H9 (cell line): ENCODE results near the gene NYAP2. TPM values are rescaled to one million over a fixed set of nuclear protein-coding genes. Genes with fewer than 3 reads are reported as not detected.

Experiments
- DNase-seq: peaks from one replicate; pipeline ENCODE4 v3.0.0-alpha.2; 2017
- H2AFZ ChIP-seq: one replicate; pipeline ENCODE4 v1.6.1; 2013; ENCODE audit warnings: mild to moderate bottlenecking, low read length, control low read depth, moderate library complexity
- H2AK5ac ChIP-seq: 2 replicates; pipeline ENCODE4 v1.6.1; 2013; ENCODE audit warnings: low read length, control low read depth, mixed read lengths; ENCODE audit not compliant: insufficient read length
- H2BK120ac ChIP-seq: one replicate; pipeline ENCODE4 v1.6.1; 2013; ENCODE audit warnings: low read depth, mild to moderate bottlenecking, low read length, control low read depth, inconsistent platforms; ENCODE audit not compliant: poor library complexity, severe bottlenecking
- H2BK12ac ChIP-seq: 2 replicates; pipeline ENCODE4 v1.6.1; 2013; ENCODE audit warnings: low read length, control low read depth, mixed read lengths, low read depth; ENCODE audit not compliant: insufficient read length
- H2BK15ac ChIP-seq: 2 replicates; pipeline ENCODE4 v1.6.1; 2013; ENCODE audit warnings: low read depth, low read length, control low read depth
- H2BK20ac ChIP-seq: one replicate; pipeline ENCODE4 v1.6.1; 2013; ENCODE audit warnings: low read depth, mild to moderate bottlenecking, low read length, control low read depth, inconsistent platforms; ENCODE audit not compliant: poor library complexity, severe bottlenecking
- H2BK5ac ChIP-seq: 2 replicates; pipeline ENCODE4 v1.6.1; 2013; ENCODE audit warnings: low read length, control low read depth, mixed read lengths; ENCODE audit not compliant: insufficient read length
- H3K14ac ChIP-seq: 2 replicates; pipeline ENCODE4 v1.6.1; 2013; ENCODE audit warnings: low read length, control low read depth; ENCODE audit not compliant: insufficient read depth
- H3K18ac ChIP-seq: 2 replicates; pipeline ENCODE4 v1.6.1; 2013; ENCODE audit warnings: low read depth, mild to moderate bottlenecking, mixed read lengths, low read length, control low read depth; ENCODE audit not compliant: insufficient read length
- H3K23ac ChIP-seq: 2 replicates; pipeline ENCODE4 v1.6.1; 2013; ENCODE audit warnings: low read length, control low read depth, mixed read lengths, low read depth; ENCODE audit not compliant: insufficient read length
- H3K23me2 ChIP-seq: 2 replicates; pipeline ENCODE4 v1.6.1; 2013; ENCODE audit warnings: low read depth, mild to moderate bottlenecking, mixed read lengths, low read length, control low read depth; ENCODE audit not compliant: insufficient read length, poor library complexity, severe bottlenecking
- H3K27ac ChIP-seq: 2 replicates; pipeline ENCODE4 v1.5.1; 2013; ENCODE audit warnings: low read length, control low read depth, mixed read lengths, low read depth; ENCODE audit not compliant: insufficient read length
- H3K27me3 ChIP-seq: 2 replicates; pipeline ENCODE4 v1.6.1; 2013; ENCODE audit warnings: low read length, control low read depth, inconsistent platforms; ENCODE audit not compliant: insufficient read depth
- H3K4ac ChIP-seq: 2 replicates; pipeline ENCODE4 v1.6.1; 2013; ENCODE audit warnings: low read depth, mild to moderate bottlenecking, control low read depth, inconsistent platforms, low read length, moderate library complexity
- H3K4me1 ChIP-seq: 2 replicates; pipeline ENCODE4 v1.6.1; 2013; ENCODE audit warnings: low read length, control low read depth, inconsistent platforms; ENCODE audit not compliant: insufficient read depth
- H3K4me2 ChIP-seq: 2 replicates; pipeline ENCODE4 v1.6.1; 2013; ENCODE audit warnings: low read length, control low read depth, mixed read lengths; ENCODE audit not compliant: insufficient read length, insufficient read depth
- H3K56ac ChIP-seq: 2 replicates; pipeline ENCODE4 v1.6.1; 2013; ENCODE audit warnings: low read depth, mild to moderate bottlenecking, mixed read lengths, low read length, control low read depth; ENCODE audit not compliant: insufficient read length
- H3K79me1 ChIP-seq: 2 replicates; pipeline ENCODE4 v1.6.1; 2013; ENCODE audit warnings: low read depth, mild to moderate bottlenecking, moderate library complexity, low read length, control low read depth, inconsistent platforms; ENCODE audit not compliant: insufficient read depth, poor library complexity, severe bottlenecking
- H3K79me2 ChIP-seq: 2 replicates; pipeline ENCODE4 v1.6.1; 2013; ENCODE audit warnings: low read length, control low read depth, inconsistent platforms; ENCODE audit not compliant: insufficient read depth
- H3K9ac ChIP-seq: 2 replicates; pipeline ENCODE4 v1.6.1; 2013; ENCODE audit warnings: low read length, control low read depth, mixed read lengths; ENCODE audit not compliant: insufficient read length; ENCODE audit errors: extremely low read depth
- H3K9me3 ChIP-seq: one replicate; pipeline ENCODE4 v1.6.1; 2013; ENCODE audit warnings: low read depth, low read length, inconsistent platforms; ENCODE audit not compliant: control insufficient read depth
- H3T11ph ChIP-seq: one replicate; pipeline ENCODE4 v1.6.1; 2013; ENCODE audit warnings: mild to moderate bottlenecking, low read length, control low read depth, inconsistent platforms
- H4K20me1 ChIP-seq: one replicate; pipeline ENCODE4 v1.6.1; 2013; ENCODE audit not compliant: control insufficient read depth, insufficient read length, insufficient read depth
- H4K5ac ChIP-seq: 2 replicates; pipeline ENCODE4 v1.6.1; 2013; ENCODE audit warnings: low read depth, mild to moderate bottlenecking, mixed read lengths, low read length, control low read depth; ENCODE audit not compliant: insufficient read length
- H4K8ac ChIP-seq: replicated peaks from 2 replicates; pipeline ENCODE4 v1.6.1; 2013; ENCODE audit warnings: low read length, control low read depth, mixed read lengths, low read depth; ENCODE audit not compliant: insufficient read length
- H4K91ac ChIP-seq: 2 replicates; pipeline ENCODE4 v1.6.1; 2013; ENCODE audit warnings: low read depth, mild to moderate bottlenecking, moderate library complexity, mixed read lengths, low read length, control low read depth; ENCODE audit not compliant: insufficient read length
- H3K27ac Mint-ChIP-seq, 3 experiments: 2 replicates in 2 of 3; 3 replicates in 1 of 3; pipeline ENCODE4 v1.8.0; 2020 to 2021; ENCODE audit warnings: mixed read lengths in 3 of 3, mild to moderate bottlenecking in 1 of 3, moderate library complexity in 1 of 3
- H3K27me3 Mint-ChIP-seq: 2 replicates; pipeline ENCODE4 v1.8.0; 2021; ENCODE audit warnings: low read depth, mild to moderate bottlenecking, moderate library complexity, mixed read lengths
- H3K36me3 Mint-ChIP-seq, 3 experiments: 2 replicates in 2 of 3; 3 replicates in 1 of 3; pipeline ENCODE4 v1.8.0; 2020 to 2021; ENCODE audit warnings: low read depth in 3 of 3, mixed read lengths in 3 of 3; ENCODE audit not compliant: insufficient read depth in 1 of 3
- H3K4me1 Mint-ChIP-seq, 2 experiments: 2 replicates each; pipeline ENCODE4 v1.8.0; 2020; ENCODE audit warnings: mixed read lengths in 2 of 2
- H3K4me3 Mint-ChIP-seq, 2 experiments: 2 replicates in 1 of 2; 3 replicates in 1 of 2; pipeline ENCODE4 v1.8.0; 2020 to 2021; ENCODE audit warnings: mild to moderate bottlenecking in 2 of 2, mixed read lengths in 2 of 2, moderate library complexity in 1 of 2
- H3K9me3 Mint-ChIP-seq, 2 experiments: 2 replicates in 1 of 2; 3 replicates in 1 of 2; pipeline ENCODE4 v1.8.0; 2020; ENCODE audit warnings: mild to moderate bottlenecking in 2 of 2, mixed read lengths in 2 of 2, moderate library complexity in 1 of 2
- CTCF ChIP-seq: fragments of 200-600 bp; sonication (generic); conservative IDR thresholded peaks from 3 replicates; pipeline ENCODE4 v1.8.0; 2021; ENCODE audit warnings: antibody characterized with exemption, mild to moderate bottlenecking
- WGBS: extraction: QIAGEN DNeasy Blood & Tissue Kit; methylation state at CpG from one replicate; pipeline ENCODE4 v1.1.7; 2013; ENCODE audit warnings: missing lambda C conversion rate, low lambda C conversion rate, mixed read lengths; ENCODE audit not compliant: insufficient read length; ENCODE audit errors: extremely low coverage; 5-methylcytosine and 5-hydroxymethylcytosine counted together
- total RNA-seq: library from RNA; stranded (reverse); gene quantifications from 2 replicates; pipeline ENCODE4 v1.2.1, GENCODE V29; 2021

NYAP2 gene
- total RNA-seq, 1 experiment from 2014 or later: not detected

- Mint-ChIP-seq H3K4me1 (peaks cover 24 to 25% of the 10 kb centered on the region in 2 experiments), H3K36me3 (no peaks in the 10 kb centered on the region), H3K27me3 (no peaks in the 10 kb centered on the region), H3K27ac (peak overlapping the region in 2 of 3 experiments; percentile 6 to 76; a peak in 1 of 7 replicates), H3K4me3 (no peak overlapping the region), H3K9me3 (no peaks in the 10 kb centered on the region)
- Histone ChIP-seq H3K9me3 (no peaks in the 10 kb centered on the region), H2AFZ (no peak overlapping the region), H3K27me3 (no peaks in the 10 kb centered on the region), H3K27ac (no peak overlapping the region), H2BK20ac (no peak overlapping the region), H3K23ac (no peak overlapping the region), H3K23me2 (no peaks in the 10 kb centered on the region), H2BK15ac (no peak overlapping the region), H4K91ac (no peak overlapping the region), H3K4me2 (no peak overlapping the region), H3K79me1 (no peaks in the 10 kb centered on the region), H3K4ac (no peak overlapping the region), H3K9ac (no peak overlapping the region), H3K79me2 (no peaks in the 10 kb centered on the region), H3K56ac (no peak overlapping the region), H2BK12ac (no peak overlapping the region), H3K14ac (no peak overlapping the region), H3K18ac (no peak overlapping the region), H4K5ac (no peak overlapping the region), H4K8ac (no peak overlapping the region), H3T11ph (no peak overlapping the region), H2BK120ac (no peak overlapping the region), H2BK5ac (no peak overlapping the region), H4K20me1 (no peaks in the 10 kb centered on the region), H2AK5ac (no peak overlapping the region), H3K4me1 (peaks cover 4% of the 10 kb centered on the region; the same call in 1 of the 2 replicates)
- TF ChIP-seq CTCF: no peak
- DNase-seq: no peak
- WGBS: no CpG with 5 or more reads among the region's 6 CpGs
Observed at GRCh38 chr2:225452677-225453076, 53.2 kb downstream of the NYAP2 start.
